Liver (tissue), 9 donors: ENCODE results near the gene DVL1. TPM values are rescaled to one million over a fixed set of nuclear protein-coding genes. Genes with fewer than 3 reads are reported as not detected.

ENCODE experiments used
- DNase-seq: peaks from one replicate; pipeline ENCODE4 v3.0.0-alpha.2; 2017; ENCODE audit warnings: low spot score
- H3K27ac ChIP-seq, 2 donors: one replicate each; pipeline ENCODE4 v1.7.0; 2013; ENCODE audit warnings: inconsistent platforms in 2 of 2, low read length in 2 of 2, control low read depth in 1 of 2, low read depth in 1 of 2, mild to moderate bottlenecking in 1 of 2
- H3K27me3 ChIP-seq, 4 donors: one replicate each; pipeline versions ENCODE4 v1.6.1 to v1.7.0; 2013; ENCODE audit warnings: low read length in 3 of 4, inconsistent platforms in 1 of 4, mild to moderate bottlenecking in 1 of 4, moderate library complexity in 1 of 4; ENCODE audit not compliant: control insufficient read depth in 4 of 4, insufficient read depth in 4 of 4
- H3K36me3 ChIP-seq, 4 donors: one replicate each; pipeline versions ENCODE4 v1.6.1 to v1.7.0; 2013; ENCODE audit warnings: low read length in 3 of 4, mild to moderate bottlenecking in 3 of 4, low read depth in 1 of 4, moderate library complexity in 1 of 4; ENCODE audit not compliant: control insufficient read depth in 4 of 4, insufficient read depth in 3 of 4
- H3K4me1 ChIP-seq, 4 donors: one replicate each; pipeline versions ENCODE4 v1.6.1 to v1.7.0; 2013; ENCODE audit warnings: low read length in 3 of 4, mild to moderate bottlenecking in 3 of 4, moderate library complexity in 1 of 4; ENCODE audit not compliant: control insufficient read depth in 4 of 4, insufficient read depth in 4 of 4
- H3K4me3 ChIP-seq, 3 donors: one replicate each; pipeline versions ENCODE4 v1.6.1 to v1.7.0; 2013; ENCODE audit warnings: low read length in 3 of 3, control low read depth in 1 of 3, low read depth in 1 of 3, mild to moderate bottlenecking in 1 of 3
- H3K9ac ChIP-seq, 2 donors: one replicate each; pipeline ENCODE4 v1.7.0; 2013; ENCODE audit warnings: low read length in 2 of 2, mild to moderate bottlenecking in 2 of 2, moderate library complexity in 2 of 2, control low read depth in 1 of 2, low read depth in 1 of 2
- H3K9me3 ChIP-seq, 4 donors: one replicate each; pipeline versions ENCODE4 v1.6.1 to v1.7.0; 2013; ENCODE audit warnings: low read length in 3 of 4; ENCODE audit not compliant: control insufficient read depth in 4 of 4
- ATF3 ChIP-seq: IDR thresholded peaks from 2 replicates; pipeline ENCODE4 v1.6.1; 2016; ENCODE audit warnings: antibody characterized with exemption
- GABPA ChIP-seq, 2 donors: IDR thresholded peaks in 1 of 2; conservative IDR thresholded peaks in 1 of 2; 2 replicates each; pipeline ENCODE4 v1.6.1; 2016; ENCODE audit warnings: antibody characterized with exemption in 2 of 2, mild to moderate bottlenecking in 1 of 2, moderate library complexity in 1 of 2
- HNF4A ChIP-seq, 2 donors: conservative IDR thresholded peaks; 2 replicates each; pipeline ENCODE4 v1.6.1; 2016; ENCODE audit warnings: antibody characterized with exemption in 2 of 2, mild to moderate bottlenecking in 2 of 2
- MAX ChIP-seq: IDR thresholded peaks from 2 replicates; pipeline ENCODE4 v1.6.1; 2016; ENCODE audit warnings: antibody characterized with exemption
- NR2F2 ChIP-seq: IDR thresholded peaks from 2 replicates; pipeline ENCODE4 v1.6.1; 2016; ENCODE audit warnings: antibody characterized with exemption
- RAD21 ChIP-seq, 2 donors: IDR thresholded peaks; 2 replicates each; pipeline ENCODE4 v1.6.1; 2016; ENCODE audit warnings: antibody characterized with exemption in 2 of 2, mild to moderate bottlenecking in 2 of 2
- RXRA ChIP-seq, 2 donors: IDR thresholded peaks; 2 replicates each; pipeline ENCODE4 v1.6.1; 2017 to 2018; ENCODE audit warnings: antibody characterized with exemption in 2 of 2, mild to moderate bottlenecking in 1 of 2
- ZBTB33 ChIP-seq: IDR thresholded peaks from 2 replicates; pipeline ENCODE4 v1.6.1; 2016; ENCODE audit warnings: antibody characterized with exemption
- WGBS: extraction: QIAGEN DNeasy Blood & Tissue Kit; methylation state at CpG from one replicate; pipeline ENCODE4 v1.1.7; 2013; 5-methylcytosine and 5-hydroxymethylcytosine counted together
- polyA plus RNA-seq, 2 donors: library from polyadenylated mRNA; stranded (reverse) in 1 of 2; unstranded in 1 of 2; fragments of 200-250 nt in 1 of 2; fragments of >200 nt in 1 of 2; fragmentation: Nextera tagmentation in 1 of 2; extraction: Ambion mirVana in 1 of 2; gene quantifications; one replicate each; pipeline versions ENCODE4 v1.2.1 to v1.2.3, GENCODE V29; 2013 to 2015
- total RNA-seq, 2 donors: library from RNA; depleted of rRNA; stranded (reverse); fragments of >200 nt; gene quantifications; one replicate each; pipeline ENCODE4 v1.2.3, GENCODE V29; 2014
- TF ChIP-seq, protein P1 (sequence below): fragments of 150-350 bp; IDR thresholded peaks from 2 replicates; pipeline ENCODE4 v1.5.1; 2017; ENCODE audit warnings: improper control_type of control experiment, low read depth, low read length; ENCODE audit not compliant: missing input control
- TF ChIP-seq, protein P2 (sequence below): IDR thresholded peaks from 2 replicates; pipeline ENCODE4 v1.6.1; 2016; ENCODE audit warnings: antibody characterized with exemption, mild to moderate bottlenecking
- donor health status: healthy.
- donor health status: healthy.
- donor health status: healthy.
- donor health status: healthy.
- donor health status: healthy.

The DVL1 gene
- total and polyA plus RNA-seq, 4 donors = 5.7 to 41.2 (median 24.8) TPM

DNA sequence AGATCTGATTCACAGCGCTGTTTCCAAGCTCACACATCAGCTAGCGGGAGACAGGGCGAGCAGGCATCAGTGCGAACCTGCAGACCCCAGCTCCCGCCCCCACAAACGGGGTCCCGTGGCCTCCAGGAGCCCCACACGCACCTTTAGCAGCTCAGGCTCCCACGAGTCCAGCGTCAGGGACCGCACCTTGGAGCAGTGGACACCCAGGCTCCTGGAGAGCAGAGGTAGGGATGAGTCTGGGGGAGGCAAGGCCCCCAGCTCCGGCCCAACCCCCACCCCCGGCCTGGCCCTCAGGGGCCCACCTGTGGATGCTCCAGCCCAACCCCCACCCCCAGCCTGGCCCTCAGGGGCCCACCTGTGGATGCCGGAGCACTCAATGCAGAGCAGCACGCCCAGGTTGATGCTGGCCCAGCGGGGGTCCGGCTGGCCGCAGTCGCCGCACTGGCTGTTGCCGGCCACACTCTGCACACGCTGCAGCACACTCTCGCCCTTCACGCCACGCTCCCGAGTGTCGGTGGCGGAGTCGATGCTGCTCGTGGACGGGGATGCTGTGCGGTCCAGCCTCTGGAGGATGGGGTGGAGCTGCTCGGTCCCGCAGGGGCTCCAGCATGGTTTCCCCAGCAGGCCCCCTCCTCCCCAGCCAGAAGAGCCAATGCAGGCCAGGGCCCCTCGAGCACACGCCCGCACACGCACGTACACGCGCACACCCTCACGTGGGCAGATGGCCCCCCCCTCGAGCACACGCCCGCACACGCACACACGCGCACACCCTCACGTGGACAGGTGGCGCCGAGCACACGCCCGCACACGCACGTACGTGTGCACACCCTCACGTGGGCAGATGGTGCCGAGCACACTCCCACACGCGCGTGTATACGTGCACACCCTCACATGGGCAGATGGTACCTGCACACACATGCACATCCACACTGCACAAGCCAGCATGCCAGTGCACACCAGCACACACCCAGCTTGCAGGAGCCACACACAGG, 52.9 kb downstream of the DVL1 start:
- no peak for DNase-seq
- Histone ChIP-seq H3K4me3 (no peak overlapping the region), H3K27me3 (no peaks in the 10 kb centered on the region), H3K9me3 (no peaks in the 10 kb centered on the region), H3K4me1 (peaks cover 0 to 2% (median under 1%) of the 10 kb centered on the region in 4 donors), H3K9ac (no peak overlapping the region), H3K36me3 (peaks cover 0 to 17% (median 2%) of the 10 kb centered on the region in 4 donors), H3K27ac (no peak overlapping the region)
- 96% methylated on average over 62 of the region's 62 CpGs for WGBS
- TF ChIP-seq ZBTB33 (no peak), ATF3 (no peak), RAD21 (IDR thresholded peaks at IDR 0.05) (no peak), RXRA (IDR thresholded peaks at IDR 0.05) (no peak), GABPA (IDR thresholded peaks at IDR 0.05 in 1 of 2, conservative IDR thresholded peaks at IDR 0.05 in 1 of 2) (no peak), NR2F2 (no peak), MAX (no peak), HNF4A (conservative IDR thresholded peaks at IDR 0.05) (no peak)
- TF ChIP-seq, protein P1, sequence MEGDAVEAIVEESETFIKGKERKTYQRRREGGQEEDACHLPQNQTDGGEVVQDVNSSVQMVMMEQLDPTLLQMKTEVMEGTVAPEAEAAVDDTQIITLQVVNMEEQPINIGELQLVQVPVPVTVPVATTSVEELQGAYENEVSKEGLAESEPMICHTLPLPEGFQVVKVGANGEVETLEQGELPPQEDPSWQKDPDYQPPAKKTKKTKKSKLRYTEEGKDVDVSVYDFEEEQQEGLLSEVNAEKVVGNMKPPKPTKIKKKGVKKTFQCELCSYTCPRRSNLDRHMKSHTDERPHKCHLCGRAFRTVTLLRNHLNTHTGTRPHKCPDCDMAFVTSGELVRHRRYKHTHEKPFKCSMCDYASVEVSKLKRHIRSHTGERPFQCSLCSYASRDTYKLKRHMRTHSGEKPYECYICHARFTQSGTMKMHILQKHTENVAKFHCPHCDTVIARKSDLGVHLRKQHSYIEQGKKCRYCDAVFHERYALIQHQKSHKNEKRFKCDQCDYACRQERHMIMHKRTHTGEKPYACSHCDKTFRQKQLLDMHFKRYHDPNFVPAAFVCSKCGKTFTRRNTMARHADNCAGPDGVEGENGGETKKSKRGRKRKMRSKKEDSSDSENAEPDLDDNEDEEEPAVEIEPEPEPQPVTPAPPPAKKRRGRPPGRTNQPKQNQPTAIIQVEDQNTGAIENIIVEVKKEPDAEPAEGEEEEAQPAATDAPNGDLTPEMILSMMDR = no peak
- TF ChIP-seq, protein P2, sequence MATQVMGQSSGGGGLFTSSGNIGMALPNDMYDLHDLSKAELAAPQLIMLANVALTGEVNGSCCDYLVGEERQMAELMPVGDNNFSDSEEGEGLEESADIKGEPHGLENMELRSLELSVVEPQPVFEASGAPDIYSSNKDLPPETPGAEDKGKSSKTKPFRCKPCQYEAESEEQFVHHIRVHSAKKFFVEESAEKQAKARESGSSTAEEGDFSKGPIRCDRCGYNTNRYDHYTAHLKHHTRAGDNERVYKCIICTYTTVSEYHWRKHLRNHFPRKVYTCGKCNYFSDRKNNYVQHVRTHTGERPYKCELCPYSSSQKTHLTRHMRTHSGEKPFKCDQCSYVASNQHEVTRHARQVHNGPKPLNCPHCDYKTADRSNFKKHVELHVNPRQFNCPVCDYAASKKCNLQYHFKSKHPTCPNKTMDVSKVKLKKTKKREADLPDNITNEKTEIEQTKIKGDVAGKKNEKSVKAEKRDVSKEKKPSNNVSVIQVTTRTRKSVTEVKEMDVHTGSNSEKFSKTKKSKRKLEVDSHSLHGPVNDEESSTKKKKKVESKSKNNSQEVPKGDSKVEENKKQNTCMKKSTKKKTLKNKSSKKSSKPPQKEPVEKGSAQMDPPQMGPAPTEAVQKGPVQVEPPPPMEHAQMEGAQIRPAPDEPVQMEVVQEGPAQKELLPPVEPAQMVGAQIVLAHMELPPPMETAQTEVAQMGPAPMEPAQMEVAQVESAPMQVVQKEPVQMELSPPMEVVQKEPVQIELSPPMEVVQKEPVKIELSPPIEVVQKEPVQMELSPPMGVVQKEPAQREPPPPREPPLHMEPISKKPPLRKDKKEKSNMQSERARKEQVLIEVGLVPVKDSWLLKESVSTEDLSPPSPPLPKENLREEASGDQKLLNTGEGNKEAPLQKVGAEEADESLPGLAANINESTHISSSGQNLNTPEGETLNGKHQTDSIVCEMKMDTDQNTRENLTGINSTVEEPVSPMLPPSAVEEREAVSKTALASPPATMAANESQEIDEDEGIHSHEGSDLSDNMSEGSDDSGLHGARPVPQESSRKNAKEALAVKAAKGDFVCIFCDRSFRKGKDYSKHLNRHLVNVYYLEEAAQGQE = no peak
